HG03135 (cell line): ENCODE results near the gene TMED7.
A peak's percentile ranks its signal among the peaks of the same experiment; 100 is the strongest.

Experiments
- ATAC-seq: cut with Tn5 transposase; IDR thresholded peaks from one replicate; pipeline ENCODE4 v1.9.1; 2021; ENCODE audit warnings: mild to moderate bottlenecking, moderate library complexity; ENCODE audit not compliant: unreplicated experiment

Gene TMED7

GRCh38 chr5:115629903-115630302 lies 4.1 kb upstream of the TMED7 start:
- no peak for ATAC-seq

- ATAC-seq, result no peak
Measured at GRCh38 chr5:115627295-115627865, 1.5 kb upstream of the TMED7 start.

GRCh38 chr5:115626445-115626823 lies 598 bp upstream of the TMED7 start:
- peak; percentile 27 for ATAC-seq

- ATAC-seq, result no peak
Measured at GRCh38 chr5:115624994-115625393, 842 bp downstream of the TMED7 start.

GRCh38 chr5:115623658-115624057 lies 2.2 kb downstream of the TMED7 start:
- no peak for ATAC-seq

GRCh38 chr5:115621365-115621900 lies 4.4 kb downstream of the TMED7 start:
- ATAC-seq, result no peak

GRCh38 chr5:115616892-115617291 lies 8.9 kb downstream of the TMED7 start:
- ATAC-seq, result no peak

GRCh38 chr5:115616472-115616871 lies 9.4 kb downstream of the TMED7 start:
- no peak for ATAC-seq

GRCh38 chr5:115611873-115612272 lies 14.0 kb downstream of the TMED7 start:
- no peak for ATAC-seq

GRCh38 chr5:115607935-115608334 lies 17.9 kb downstream of the TMED7 start:
- no peak for ATAC-seq

- ATAC-seq, result no peak
Measured at GRCh38 chr5:115605436-115605835, 20.4 kb downstream of the TMED7 start.

GRCh38 chr5:115602591-115603125 lies 23.2 kb downstream of the TMED7 start:
- ATAC-seq, result peak; percentile 16

GRCh38 chr5:115601701-115602590 lies 23.9 kb downstream of the TMED7 start, which contains the start of gene TICAM2:
Gene TICAM2 (minus strand): TSS chr5:115602479. CDS start chr5:115581256, 21,223 bp downstream.
- ATAC-seq, result peak; percentile 68

- no peak for ATAC-seq
Measured at GRCh38 chr5:115600766-115601165, 25.1 kb downstream of the TMED7 start.

GRCh38 chr5:115599924-115600323 lies 25.9 kb downstream of the TMED7 start:
- ATAC-seq, result no peak

GRCh38 chr5:115599502-115599901 lies 26.3 kb downstream of the TMED7 start:
- peak; percentile 36 for ATAC-seq

- no peak for ATAC-seq
Measured at GRCh38 chr5:115594128-115595047, 31.4 kb downstream of the TMED7 start.

- no peak for ATAC-seq
Measured at GRCh38 chr5:115589043-115589442, 36.8 kb downstream of the TMED7 start.

- ATAC-seq, result no peak
Measured at GRCh38 chr5:115588640-115589039, 37.2 kb downstream of the TMED7 start.

- no peak for ATAC-seq
Measured at GRCh38 chr5:115586525-115587146, 39.2 kb downstream of the TMED7 start.
